Measurements from ENCODE around the gene PIK3C2G.

DNA sequence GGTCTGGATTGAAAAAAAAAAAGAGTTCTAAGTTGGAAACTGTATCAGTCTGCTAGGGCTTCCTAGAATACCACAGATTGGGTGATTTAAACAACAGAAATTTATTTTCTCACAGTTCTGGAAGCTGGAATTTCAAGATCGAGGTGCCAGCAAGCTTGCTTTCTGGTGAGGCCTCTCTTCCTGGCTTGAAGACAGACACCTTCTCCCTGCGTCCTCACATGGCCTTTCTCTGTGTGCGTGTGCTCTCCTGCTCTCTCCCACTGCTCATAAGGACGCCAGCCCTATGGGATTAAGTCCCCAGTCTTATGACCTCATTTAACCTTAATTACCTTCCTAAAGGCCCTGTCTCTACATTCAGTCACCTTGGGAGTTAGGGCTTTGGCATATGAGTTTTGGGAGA, 215.5 kb downstream of the PIK3C2G start:
- TF ChIP-seq EZH2 (IDR thresholded peaks at IDR 0.05; ENCODE audit: borderline replicate concordance, low read depth, low read length, poor library complexity, severe bottlenecking) = no peak
- TF ChIP-seq, protein P1, sequence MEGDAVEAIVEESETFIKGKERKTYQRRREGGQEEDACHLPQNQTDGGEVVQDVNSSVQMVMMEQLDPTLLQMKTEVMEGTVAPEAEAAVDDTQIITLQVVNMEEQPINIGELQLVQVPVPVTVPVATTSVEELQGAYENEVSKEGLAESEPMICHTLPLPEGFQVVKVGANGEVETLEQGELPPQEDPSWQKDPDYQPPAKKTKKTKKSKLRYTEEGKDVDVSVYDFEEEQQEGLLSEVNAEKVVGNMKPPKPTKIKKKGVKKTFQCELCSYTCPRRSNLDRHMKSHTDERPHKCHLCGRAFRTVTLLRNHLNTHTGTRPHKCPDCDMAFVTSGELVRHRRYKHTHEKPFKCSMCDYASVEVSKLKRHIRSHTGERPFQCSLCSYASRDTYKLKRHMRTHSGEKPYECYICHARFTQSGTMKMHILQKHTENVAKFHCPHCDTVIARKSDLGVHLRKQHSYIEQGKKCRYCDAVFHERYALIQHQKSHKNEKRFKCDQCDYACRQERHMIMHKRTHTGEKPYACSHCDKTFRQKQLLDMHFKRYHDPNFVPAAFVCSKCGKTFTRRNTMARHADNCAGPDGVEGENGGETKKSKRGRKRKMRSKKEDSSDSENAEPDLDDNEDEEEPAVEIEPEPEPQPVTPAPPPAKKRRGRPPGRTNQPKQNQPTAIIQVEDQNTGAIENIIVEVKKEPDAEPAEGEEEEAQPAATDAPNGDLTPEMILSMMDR (conservative IDR thresholded peaks at IDR 0.05; ENCODE audit: low read depth, low read length) = no peak

All from A673 (cell line).